Measurements from ENCODE around the gene DCLK1.
"Not testable (repeated sequence)": the region's sequence is repeated elsewhere in the genome, so short reads cannot be mapped to it uniquely, and the experiment has no call there.

DCLK1 gene

DNA sequence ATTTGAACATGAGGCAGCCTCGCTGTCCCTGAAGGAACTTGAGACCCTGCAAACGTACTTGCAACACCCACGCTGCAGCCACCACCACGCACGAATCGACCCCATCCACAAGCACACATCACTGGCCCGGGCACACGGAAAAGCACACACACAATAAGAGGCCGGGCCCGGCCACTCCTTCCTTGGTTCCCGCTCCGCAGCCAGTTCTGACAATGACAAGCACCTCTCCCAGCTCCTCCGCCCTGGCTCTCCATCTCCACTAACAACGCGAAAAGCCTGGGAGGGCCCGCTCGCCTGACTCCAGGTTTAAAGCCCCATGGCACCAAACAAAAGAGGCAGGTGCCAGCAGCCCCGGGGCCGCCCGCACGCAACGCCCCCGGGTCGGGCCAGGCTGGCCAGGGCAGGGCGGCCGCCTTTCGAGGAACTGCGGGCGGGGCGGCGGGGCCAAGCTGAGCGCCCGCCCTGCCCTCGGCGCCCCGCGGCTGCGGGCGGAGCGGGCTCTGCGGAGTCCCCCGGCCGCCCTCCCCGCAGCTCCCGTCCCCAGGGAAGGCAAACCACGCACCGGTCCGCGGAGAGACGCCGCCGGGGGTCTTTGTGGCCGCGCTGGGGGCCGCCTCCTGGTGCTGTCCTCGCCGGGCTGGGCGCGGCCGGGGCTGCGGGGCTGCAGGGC lies 495 bp downstream of the DCLK1 start:
- no peak for DNase-seq

DNA sequence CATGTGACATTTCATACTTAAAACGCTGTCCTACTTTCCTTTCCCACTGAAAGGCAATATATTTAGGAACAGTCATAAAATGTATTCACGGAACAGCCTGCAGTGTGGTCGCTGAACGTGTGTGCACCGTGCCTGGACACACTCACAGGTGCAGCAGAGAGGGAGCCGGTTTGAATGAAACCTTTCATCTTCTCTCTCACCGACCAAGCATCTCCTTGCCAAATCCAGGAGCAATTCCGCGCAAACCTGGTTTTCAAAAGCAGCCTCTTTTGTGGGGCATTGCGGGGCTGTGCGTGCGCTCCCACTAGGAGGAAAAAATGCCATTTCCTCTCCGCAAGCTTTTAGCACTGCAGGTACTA lies 1.0 kb downstream of the DCLK1 start:
- no peak for DNase-seq

DNA sequence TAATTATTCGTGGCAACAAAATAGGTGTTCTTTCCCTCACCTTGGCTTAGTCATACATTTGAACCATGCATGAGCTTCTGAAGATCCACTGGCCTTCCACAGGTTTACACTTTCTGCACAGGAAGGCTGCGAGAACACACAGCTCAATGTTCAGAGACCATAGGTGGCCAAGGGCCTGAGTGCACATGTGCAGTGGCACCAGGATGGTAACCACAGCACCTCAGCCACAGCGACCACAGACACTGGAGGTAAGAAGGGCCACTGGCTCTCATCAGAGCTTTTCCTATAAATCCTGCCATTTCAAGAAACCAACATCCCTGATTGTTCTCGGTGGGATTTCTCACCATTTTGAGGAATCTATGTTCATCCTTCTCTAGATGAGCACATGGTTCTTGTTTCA lies 1.6 kb downstream of the DCLK1 start:
- DNase-seq = no peak

DNA sequence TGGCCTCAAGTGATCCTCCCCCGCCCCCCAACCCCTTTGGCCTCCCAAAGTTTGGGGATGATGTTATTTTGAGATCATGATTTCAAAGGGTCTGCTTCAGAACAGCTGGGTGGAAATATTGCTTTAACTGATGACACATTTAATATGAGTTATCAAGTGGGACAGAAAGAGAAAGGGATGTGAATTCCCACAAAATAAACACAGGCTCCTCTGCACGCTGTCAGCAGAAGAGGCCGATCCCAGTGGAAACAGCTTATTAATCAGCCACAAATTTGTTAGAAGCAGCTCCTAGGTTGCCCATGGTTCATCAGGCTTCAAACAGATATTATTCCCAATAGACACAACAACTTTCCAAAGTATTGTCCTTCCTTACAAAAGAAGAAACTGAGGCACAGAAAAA lies 4.7 kb downstream of the DCLK1 start:
- no peak for DNase-seq

DNA sequence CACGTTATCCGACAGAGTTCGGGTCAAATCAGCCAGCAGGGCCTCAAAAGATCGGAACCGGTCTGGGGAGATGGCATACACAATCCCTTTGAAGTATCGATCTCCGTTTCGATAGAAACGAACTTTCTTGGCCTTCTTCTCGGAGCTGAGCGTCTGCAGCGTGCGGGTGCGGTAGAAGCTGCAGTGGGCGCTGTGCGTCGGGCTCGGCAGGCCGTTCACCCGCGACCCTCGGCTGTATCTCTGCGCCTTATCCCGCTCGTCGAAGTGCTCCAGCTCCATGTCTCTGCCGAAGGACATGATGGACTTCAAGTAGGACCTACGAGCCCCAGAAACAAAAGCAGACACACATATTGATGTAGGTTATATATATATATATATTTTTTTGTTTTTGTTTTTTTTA lies 5.3 kb downstream of the DCLK1 start:
- DNase-seq = no peak

DNA sequence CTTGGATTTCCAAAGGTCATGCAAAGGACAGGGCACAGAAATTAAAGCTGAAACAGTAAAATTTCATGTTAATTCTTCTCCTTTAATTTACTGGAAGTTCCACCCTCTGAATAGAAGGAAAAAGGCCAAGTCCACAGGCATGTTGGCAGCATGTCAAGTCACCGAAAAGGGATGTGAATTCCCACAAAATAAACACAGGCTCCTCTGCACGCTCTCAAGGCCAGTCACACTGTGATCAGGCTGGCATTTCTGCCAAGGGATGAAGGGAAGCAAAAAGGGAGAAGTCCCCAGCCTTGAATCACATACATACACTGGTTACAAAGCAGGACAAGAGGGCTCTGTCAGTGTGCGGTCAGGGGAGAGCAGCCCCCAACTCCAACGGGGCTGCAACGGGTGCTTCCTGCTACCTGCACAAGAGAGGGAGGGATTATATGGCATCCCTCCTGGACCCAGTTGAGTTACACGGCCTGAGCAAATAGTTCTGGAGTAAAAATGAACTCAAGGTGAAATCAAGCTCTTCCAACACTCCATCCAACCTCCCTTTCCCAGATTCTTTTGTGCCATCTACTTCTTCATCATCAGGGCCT lies 6.9 kb downstream of the DCLK1 start:
- DNase-seq = no peak

DNA sequence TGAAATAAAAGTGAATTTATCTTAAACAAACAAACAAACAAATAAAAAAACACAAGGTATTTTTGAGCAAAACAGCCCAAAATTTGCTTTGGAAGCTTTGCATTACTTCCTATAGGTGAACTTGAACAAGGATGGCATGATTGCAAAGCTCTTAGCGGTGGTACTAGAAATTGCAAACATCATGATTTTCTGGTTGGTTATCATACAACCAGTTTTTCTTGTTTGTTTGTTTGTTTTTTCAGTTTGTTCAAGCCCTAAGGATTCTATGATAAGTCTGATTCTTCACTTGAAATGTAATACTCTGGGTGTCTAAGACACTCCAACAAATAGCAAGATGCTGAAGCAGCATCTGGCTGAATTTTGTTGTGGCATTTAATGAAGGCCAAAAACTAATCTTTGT lies 15.9 kb downstream of the DCLK1 start:
- DNase-seq = no peak

DNA sequence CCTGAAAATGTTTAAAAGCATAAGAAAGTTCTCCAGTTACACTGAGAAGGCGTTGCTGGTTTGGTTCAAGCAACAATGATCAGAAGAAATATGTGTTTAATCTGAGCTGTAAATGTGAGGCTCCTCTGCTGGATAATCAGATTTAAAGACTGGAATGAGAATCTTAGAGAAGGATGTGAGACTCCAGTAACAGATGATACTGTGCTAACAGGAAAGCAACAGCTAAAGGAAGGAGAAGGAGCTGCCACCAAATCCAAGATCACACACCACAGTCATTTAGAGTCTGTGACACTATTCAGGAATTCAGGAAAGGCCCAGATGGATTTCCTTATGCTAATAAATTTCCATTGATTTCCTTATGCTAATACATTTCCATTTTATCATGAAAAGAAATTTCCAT lies 16.9 kb downstream of the DCLK1 start:
- no peak for DNase-seq

DNA sequence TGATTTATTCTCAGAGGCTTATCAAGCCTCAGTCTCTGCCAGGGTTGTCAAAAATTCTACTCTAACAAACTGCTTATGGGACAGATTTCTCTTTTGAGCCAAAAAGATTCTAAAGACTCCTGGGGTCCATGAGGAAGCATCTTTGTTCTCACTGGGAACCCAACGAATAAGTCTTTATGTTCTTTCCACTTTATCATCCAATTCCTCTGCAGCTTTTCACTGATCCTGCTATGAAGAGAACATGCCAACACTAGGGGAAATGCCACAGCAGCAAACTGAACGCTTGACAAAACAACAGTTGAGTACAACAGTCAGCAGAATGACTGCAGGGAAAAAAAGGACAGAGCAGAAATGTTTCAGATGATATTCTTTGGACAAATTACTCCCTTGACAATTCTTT lies 22.2 kb downstream of the DCLK1 start:
- DNase-seq = no peak

DNA sequence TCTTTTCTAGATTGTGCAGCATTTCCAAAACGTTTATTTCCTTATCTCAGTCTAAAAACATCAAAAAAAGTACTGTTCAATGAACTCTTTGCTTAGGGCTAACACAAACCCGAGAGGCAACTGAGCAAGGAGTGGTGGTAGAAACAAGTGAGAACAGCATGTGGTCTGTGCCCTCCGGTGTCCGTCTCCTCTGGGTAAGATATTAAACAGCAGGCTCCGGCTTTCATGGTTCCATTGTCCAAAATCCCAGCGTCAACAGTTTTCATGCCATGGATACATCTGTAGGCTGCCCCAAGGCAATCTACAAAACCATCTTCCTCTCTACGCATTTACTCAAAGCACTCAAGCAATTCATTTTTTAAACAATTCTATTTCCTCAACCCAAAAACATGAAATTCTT lies 22.8 kb downstream of the DCLK1 start:
- DNase-seq = no peak

DNA sequence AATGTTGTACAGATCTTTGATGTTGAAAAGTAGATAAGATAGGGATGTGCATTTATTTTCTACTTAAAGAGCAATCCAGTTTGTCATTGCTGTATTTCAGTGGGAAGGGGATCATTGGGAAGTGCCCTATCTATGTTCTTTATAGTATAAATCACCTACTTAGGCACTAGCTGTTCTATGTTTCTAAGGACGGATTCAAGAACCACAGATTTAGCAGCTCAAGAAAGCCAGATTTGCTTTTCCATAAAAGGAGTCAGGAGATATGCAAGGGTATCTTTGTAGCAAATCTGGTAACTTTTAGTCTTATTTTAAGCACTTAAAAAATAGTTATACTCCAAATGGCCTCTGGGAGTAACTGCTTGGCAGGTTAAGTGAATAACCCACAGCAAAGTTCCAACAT lies 23.7 kb downstream of the DCLK1 start:
- DNase-seq = no peak

DNA sequence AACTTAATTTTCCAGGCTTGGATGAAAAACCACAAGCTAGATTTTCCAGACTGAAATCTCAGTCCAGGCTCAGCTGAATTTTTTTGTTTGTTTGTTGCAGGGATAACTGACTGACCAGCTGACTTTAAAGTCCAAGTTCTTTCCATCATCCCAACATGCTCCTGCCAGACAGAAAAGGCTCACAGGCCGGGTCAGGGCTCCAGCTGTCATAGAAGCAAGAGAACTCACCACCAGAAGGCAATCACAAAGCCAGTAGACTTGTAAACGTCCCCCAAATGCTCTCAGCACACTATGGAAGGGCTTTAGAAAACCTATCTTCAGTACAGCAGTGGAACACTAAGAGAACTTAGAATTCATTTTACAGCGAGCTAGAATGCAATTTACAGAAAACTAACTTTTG lies 25.5 kb downstream of the DCLK1 start:
- no peak for DNase-seq

DNA sequence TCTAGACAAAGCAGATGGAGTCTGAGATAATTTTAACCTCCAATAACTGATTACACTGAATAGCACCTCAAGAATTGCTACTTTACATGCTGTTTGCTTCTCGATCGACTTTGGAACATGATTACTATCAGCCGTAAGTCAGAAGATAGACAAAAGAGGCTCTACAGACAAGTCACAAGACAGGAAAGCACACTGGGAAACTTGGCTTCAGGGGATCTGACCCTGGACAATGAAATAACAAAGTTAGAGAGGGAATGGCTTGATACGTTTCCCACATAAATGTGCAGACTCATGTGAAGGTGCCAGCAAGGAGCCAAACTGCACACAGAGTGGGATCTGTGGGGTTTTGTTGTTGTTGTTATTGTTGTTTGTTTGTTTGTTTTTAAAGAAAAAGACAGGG lies 28.5 kb downstream of the DCLK1 start:
- DNase-seq = no peak

DNA sequence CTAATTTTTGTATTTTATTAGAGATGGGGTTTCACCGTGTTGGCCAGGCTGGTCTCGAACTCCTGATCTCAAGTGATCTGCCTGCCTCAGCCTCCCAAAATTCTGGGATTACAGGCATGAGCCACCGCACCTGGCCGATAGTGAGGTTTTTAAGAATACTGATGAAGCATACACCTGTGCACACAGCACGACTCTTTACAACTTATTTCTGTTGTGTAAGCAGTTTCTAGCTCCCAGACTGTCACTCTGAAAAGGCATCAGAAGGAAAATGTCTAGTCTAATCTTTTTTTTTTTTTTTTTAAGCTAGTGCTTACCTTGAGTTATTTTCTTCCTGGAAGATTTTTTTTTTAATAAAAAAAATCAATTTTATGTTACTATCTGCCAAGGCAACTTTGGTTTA lies 29.3 kb downstream of the DCLK1 start:
- DNase-seq = not testable (repeated sequence)

DNA sequence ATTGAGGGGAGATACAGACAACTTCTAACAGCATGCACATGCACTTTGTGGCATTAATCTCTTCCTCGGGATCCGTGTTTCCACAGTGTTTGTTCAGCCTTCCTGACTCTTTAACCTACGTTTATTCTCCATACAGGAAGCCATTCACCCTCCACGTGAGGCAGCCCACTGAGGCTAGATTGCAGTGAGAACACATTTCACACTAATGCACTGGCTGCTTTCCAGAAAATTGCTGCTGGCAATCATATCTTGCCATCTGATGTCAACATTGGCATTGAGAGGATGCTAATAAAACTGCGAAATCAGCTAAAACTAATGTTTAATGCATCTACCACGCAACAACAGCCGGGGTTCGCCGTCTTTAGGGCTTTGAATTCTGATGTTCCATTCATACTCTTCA lies 30.0 kb downstream of the DCLK1 start:
- DNase-seq = no peak

DNA sequence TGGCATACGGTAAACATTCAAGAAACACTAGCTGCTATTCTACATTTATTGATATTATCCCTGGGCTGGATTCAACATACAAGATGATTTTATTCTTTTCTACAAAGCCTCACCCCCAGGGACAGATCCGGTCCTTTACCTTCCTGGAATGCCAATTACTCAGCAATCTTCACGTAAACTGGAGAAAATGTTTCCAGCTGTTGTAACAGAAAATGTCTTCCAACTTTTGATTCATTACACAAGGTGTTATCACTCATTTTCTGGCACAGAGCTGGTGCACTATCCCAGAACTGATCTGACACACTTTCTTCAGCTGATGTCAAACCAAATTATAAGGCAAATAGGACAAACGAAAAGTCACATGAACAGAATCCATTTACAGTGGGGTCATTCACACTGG lies 33.1 kb downstream of the DCLK1 start:
- no peak for DNase-seq

DNA sequence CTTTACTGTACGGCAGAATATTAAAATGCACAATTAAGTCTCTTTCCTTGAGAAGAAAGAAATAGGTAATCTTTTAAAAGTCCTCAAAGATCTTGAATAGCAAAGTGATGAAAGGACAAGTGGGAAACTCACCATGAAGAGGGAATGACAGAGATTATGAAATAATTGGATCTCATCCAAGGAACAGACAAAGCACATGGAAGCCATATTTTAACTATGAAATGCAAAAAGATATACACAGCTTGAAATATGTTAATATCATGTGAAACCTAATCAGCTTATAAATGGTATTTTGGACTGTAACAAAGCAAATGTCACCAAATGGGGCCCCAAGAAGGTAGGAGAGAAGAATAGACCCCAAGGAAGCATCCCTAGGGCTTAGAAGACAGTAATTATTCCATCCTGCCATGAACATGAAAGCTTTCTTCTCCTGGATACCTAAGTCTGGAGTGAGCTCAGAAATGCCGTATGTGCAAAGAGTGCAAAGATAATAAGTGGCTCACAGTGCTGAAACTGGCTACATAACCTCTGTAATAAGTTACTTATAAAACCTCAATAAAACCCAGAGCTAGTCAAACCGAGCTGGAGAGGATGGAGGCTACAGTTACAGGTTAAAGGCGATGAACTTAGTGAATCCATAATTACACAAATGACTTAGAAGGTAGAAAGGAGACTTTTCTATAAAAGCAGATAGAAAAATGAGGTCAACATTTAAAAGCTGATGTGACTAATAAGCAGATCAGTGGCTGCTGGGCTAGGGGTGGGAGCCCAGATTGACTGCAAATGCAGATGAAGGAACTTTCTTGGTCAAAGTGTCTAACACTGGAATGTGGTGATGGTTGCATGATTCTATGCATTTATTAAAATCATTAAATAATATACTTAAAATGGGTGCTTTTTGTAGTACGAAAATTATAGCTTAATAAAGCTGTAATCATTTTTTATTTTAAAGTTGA lies 34.4 kb downstream of the DCLK1 start:
- no peak for DNase-seq

DNA sequence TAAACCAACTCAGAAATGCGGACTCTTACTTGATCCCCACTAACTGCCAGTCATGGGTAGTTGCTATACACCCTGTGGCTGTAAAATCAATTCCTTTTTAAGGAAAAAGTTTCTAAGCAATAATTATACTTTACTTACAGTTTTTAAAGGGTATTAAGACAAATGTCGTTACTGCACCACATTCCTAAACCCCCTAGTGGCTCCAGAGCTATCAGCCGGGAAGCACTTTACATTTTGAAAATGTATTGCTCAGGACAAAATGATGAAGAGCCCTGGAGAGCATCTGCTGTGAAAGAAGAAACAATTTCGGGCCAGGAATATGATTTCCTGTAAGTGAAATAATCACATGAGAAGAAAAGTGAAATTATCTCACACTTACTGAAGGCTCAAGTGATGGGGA lies 36.7 kb downstream of the DCLK1 start:
- no peak for DNase-seq

DNA sequence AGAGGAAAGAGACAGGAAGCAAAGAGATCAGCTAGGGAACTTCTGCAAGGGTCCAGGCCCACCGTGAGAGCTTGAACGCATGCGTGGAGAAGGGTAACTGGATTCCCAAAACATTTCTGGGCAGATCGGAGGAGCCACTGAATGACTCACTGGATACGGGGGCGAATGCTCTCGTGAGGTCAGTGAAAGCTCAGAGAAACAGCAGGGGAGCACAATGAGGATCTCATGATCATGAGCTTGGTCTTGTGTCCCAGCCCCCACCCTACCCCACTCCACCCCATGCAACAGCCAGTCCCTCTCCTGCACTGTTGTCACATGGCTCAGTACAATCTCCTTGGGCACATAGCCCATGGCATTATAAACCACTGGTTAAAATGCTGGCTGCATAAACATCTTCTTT lies 40.6 kb downstream of the DCLK1 start:
- DNase-seq = no peak

DNA sequence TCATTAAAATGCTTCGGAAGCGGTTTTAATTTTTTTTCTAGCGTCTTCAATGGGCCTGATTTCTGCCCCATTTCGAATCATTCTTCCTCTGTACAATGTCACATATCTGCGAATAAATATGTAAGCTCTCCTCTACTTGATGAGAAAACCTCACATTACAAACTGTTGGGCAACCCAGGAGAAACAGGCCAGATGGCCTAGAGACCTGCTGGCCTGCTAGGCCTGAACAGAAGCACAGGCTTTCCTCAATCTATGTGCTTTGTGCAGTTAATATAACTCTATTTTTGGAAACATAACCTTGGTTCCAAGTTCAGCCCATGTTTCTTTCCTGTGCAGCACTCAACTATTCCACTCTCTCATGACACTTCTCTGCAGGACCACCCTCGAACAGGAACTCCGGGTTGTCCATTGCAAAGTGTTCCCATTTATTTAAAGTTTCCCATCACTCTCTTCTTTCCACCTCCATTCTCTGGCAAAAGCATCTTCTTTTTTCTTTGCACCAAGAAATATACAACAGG lies 42.0 kb downstream of the DCLK1 start:
- no peak for DNase-seq

DNA sequence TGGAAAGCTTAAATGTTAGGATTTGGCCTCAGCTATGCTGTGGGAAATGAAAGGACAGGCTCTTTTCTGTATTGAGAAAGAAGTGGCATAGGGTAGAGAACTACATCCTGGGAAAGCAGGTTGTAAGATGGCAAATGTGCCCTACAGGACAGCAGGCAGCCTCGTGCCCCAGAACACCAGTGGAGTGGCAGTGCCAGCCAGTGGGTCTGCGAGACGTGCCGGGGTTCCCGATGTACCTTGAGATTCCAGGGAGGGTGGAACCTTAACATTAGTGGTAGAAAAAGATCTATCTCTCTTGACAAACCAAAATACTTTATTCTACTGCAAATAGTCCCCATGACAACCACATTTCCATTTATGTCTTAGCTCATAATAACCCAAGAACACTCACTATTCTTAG lies 42.7 kb downstream of the DCLK1 start:
- DNase-seq = no peak

DNA sequence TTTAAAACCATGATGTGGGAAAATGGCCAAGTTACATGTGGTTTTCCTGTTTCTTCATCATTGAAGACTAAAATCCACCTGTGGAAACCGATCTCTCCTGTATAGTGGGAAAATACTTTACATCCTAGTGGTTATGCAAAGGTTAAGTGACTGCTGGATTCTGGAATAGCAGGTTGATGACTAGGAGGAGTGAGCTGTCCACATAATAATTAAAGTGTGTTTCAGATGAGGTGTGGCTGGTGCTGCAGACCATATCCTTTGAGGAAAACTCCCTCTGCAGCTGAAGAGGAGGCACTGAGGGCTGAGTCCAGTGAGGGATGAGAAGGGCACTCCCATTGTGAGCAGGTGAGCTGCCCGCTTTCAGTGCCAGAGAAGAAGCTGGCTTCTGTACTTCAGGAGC lies 43.2 kb downstream of the DCLK1 start:
- DNase-seq = no peak

DNA sequence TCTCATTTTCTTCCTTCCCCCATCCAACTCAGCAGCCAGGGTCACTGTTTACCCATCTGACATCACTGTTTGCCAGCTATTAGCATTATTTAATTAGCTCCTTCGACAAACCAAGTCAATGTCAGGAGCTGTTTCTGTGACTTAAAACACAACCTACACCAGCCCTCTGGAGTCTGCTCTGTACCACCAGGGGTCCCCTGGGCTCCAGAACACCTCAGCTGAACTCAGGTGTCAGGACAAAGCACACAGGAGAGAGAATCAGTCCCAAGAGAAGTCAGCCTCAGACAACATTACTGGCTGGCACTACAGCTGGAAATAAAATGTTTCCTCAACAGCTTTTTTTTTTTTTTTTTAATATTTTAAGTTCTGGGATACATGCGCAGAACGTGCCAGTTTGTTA lies 45.1 kb downstream of the DCLK1 start:
- no peak for DNase-seq

DNA sequence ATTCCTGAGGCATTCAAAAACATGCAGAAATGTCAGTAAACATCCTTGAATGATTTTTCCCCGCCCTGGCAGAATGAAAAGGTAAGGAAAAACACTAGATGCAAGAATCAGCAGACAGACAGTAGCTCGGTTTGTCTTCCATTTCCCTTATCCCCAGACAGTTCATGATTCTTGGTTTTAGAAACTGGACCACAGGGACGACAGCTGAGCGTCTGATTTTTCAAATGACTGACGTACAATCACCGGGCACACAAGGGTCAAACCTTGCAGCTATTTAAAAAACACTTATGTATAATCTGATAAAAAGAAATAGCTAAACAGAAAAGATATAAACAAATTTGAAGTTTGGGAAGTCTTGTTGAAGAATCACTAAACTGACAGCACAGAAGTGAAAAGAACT lies 47.1 kb downstream of the DCLK1 start:
- DNase-seq = no peak

Measured in SIG-M5 (cell line).